Measurements from ENCODE around the gene POLR1H.

POLR1H gene

GRCh38 chr6:30071081-30071818, 10.2 kb downstream of the POLR1H start:
- H3K27ac ChIP-seq: no peak overlapping the region
- DNase-seq (ENCODE audit: low spot score): no peak
- peak overlapping the region; percentile 42 for H3K4me3 ChIP-seq
- no peak for TF ChIP-seq CTCF (IDR thresholded peaks at IDR 0.05)

- TF ChIP-seq CTCF (IDR thresholded peaks at IDR 0.05): no peak
- H3K4me3 ChIP-seq: no peak overlapping the region
Observed at GRCh38 chr6:30071858-30072257, 10.8 kb downstream of the POLR1H start.

GRCh38 chr6:30073489-30074235, 12.6 kb downstream of the POLR1H start:
- no peak for DNase-seq (ENCODE audit: low spot score)
- no peak overlapping the region for H3K27ac ChIP-seq
- no peak overlapping the region for H3K4me3 ChIP-seq
- TF ChIP-seq CTCF (IDR thresholded peaks at IDR 0.05): no peak

More at GRCh38 chr6:30071858-30072257, 10.8 kb downstream of the POLR1H start:
- DNase-seq (ENCODE audit: low spot score): no peak
- no peak overlapping the region for H3K27ac ChIP-seq

GRCh38 chr6:30074331-30075093, 13.4 kb downstream of the POLR1H start:
- H3K27ac ChIP-seq: no peak overlapping the region
- peak overlapping the region; percentile 65 for H3K4me3 ChIP-seq
- no peak for TF ChIP-seq CTCF (IDR thresholded peaks at IDR 0.05)
- DNase-seq (ENCODE audit: low spot score): no peak

GRCh38 chr6:30075094-30075789, 14.2 kb downstream of the POLR1H start, which contains the start of gene RNF39:
Gene RNF39, minus strand, starts transcription at chr6:30075769. Its CDS starts 184 bp downstream, at chr6:30075585.
- Histone ChIP-seq H3K27ac (no peak within 1 kb of the TSS), H3K4me3 (peak within 1 kb of the TSS; percentile 65)
- no peak for TF ChIP-seq CTCF (IDR thresholded peaks at IDR 0.05)
- DNase-seq (ENCODE audit: low spot score): no peak

Measured in coronary artery (tissue), 2 donors.